Epithelial cell of proximal tubule (primary cell): Measurements from ENCODE around the gene NSG2. TPM values are rescaled to one million over a fixed set of nuclear protein-coding genes. Genes with fewer than 3 reads are reported as not detected.
"Not testable (repeated sequence)": the region's sequence is repeated elsewhere in the genome, so short reads cannot be mapped to it uniquely, and the experiment has no call there.

Source experiments
- DNase-seq: peaks from one replicate; pipeline ENCODE4 v3.0.0-alpha.2; 2011; ENCODE audit warnings: low read depth
- H3K4me3 ChIP-seq: 2 replicates; pipeline ENCODE4 v1.5.1; 2011; ENCODE audit warnings: low read depth, mild to moderate bottlenecking, low read length
- CTCF ChIP-seq: conservative IDR thresholded peaks from 2 replicates; pipeline ENCODE4 v1.5.1; 2012; ENCODE audit warnings: low read depth, mild to moderate bottlenecking, low read length
- total RNA-seq: library from RNA; depleted of rRNA; stranded (reverse); fragments of >200 nt; gene quantifications from 2 replicates; pipeline ENCODE4 v1.2.3, GENCODE V29; 2015

NSG2 gene
- total RNA-seq, 1 donor from 2014 or later, result not detected

- no peak overlapping the region for H3K4me3 ChIP-seq
- TF ChIP-seq CTCF, result no peak
- DNase-seq, result no peak
Observed at GRCh38 chr5:174146556-174146955, 101.0 kb downstream of the NSG2 start.

- H3K4me3 ChIP-seq, DNase-seq: not testable (repeated sequence)
Observed at GRCh38 chr5:174147012-174147411, 101.5 kb downstream of the NSG2 start.

GRCh38 chr5:174147551-174147950 lies 102.0 kb downstream of the NSG2 start:
- DNase-seq, result no peak
- no peak overlapping the region for H3K4me3 ChIP-seq
- no peak for TF ChIP-seq CTCF

- H3K4me3 ChIP-seq, result no peak overlapping the region
- TF ChIP-seq CTCF, result no peak
- DNase-seq, result no peak
Observed at GRCh38 chr5:174148721-174149120, 103.2 kb downstream of the NSG2 start.

- no peak for TF ChIP-seq CTCF
- H3K4me3 ChIP-seq, result no peak overlapping the region
- DNase-seq, result no peak
Observed at GRCh38 chr5:174149426-174149825, 103.9 kb downstream of the NSG2 start.

GRCh38 chr5:174149989-174150388 lies 104.5 kb downstream of the NSG2 start:
- H3K4me3 ChIP-seq, result no peak overlapping the region
- TF ChIP-seq CTCF, result no peak
- no peak for DNase-seq

GRCh38 chr5:174151599-174152181 lies 106.2 kb downstream of the NSG2 start:
- TF ChIP-seq CTCF, result no peak
- DNase-seq, result no peak
- no peak overlapping the region for H3K4me3 ChIP-seq
